HepG2 (cell line): ENCODE data around the gene PTAFR. TPM values are rescaled to one million over a fixed set of nuclear protein-coding genes. Genes with fewer than 3 reads are reported as not detected.

ENCODE experiments used
- BCL6 ChIP-seq: IDR thresholded peaks from 2 replicates; pipeline ENCODE4 v1.6.1; 2016; ENCODE audit warnings: missing genetic modification reagents, missing compliant biosample characterization
- MZF1 ChIP-seq: sonication (generic); formaldehyde crosslinking; IDR thresholded peaks from 2 replicates; pipeline ENCODE4 v1.8.1; 2023; ENCODE audit warnings: mild to moderate bottlenecking, missing genetic modification reagents, borderline replicate concordance
- PHF8 ChIP-seq: sonication (generic); formaldehyde crosslinking; IDR thresholded peaks from 2 replicates; pipeline ENCODE4 v1.5.0; 2020; ENCODE audit warnings: missing genetic modification reagents
- RARA ChIP-seq: IDR thresholded peaks from 2 replicates; pipeline ENCODE4 v1.6.1; 2016; ENCODE audit warnings: missing genetic modification reagents, missing compliant biosample characterization
- SALL1 ChIP-seq: sonication (generic); formaldehyde crosslinking; IDR thresholded peaks from 2 replicates; pipeline ENCODE4 v1.8.0; 2022; ENCODE audit warnings: mild to moderate bottlenecking, missing genetic modification reagents
- SAP130 ChIP-seq: IDR thresholded peaks from 2 replicates; pipeline ENCODE4 v1.6.1; 2016; ENCODE audit warnings: low read depth
- SCMH1 ChIP-seq: sonication (generic); formaldehyde crosslinking; IDR thresholded peaks from 2 replicates; pipeline ENCODE4 v1.9.0; 2021; ENCODE audit warnings: missing genetic modification reagents, mild to moderate bottlenecking, borderline replicate concordance
- SMYD3 ChIP-seq: sonication (generic); formaldehyde crosslinking; IDR thresholded peaks from 2 replicates; pipeline ENCODE4 v1.8.1; 2023; ENCODE audit warnings: mild to moderate bottlenecking, missing genetic modification reagents
- SPEN ChIP-seq: sonication (generic); formaldehyde crosslinking; IDR thresholded peaks from 2 replicates; pipeline ENCODE4 v1.5.1; 2020; ENCODE audit warnings: low read depth, mild to moderate bottlenecking, missing genetic modification reagents
- STAG1 ChIP-seq: sonication (generic); formaldehyde crosslinking; IDR thresholded peaks from 2 replicates; pipeline ENCODE4 v1.4.0; 2020; ENCODE audit warnings: missing genetic modification reagents
- TAF15 ChIP-seq: fragments of 200-400 bp; formaldehyde crosslinking; IDR thresholded peaks from one replicate; pipeline ENCODE4 v1.6.1; 2018; ENCODE audit warnings: mild to moderate bottlenecking, low read depth, low read length; ENCODE audit not compliant: poor library complexity, severe bottlenecking
- TFE3 ChIP-seq: IDR thresholded peaks from 2 replicates; pipeline ENCODE4 v1.6.1; 2016
- THAP11 ChIP-seq: IDR thresholded peaks from 2 replicates; pipeline ENCODE4 v1.6.1; 2016; ENCODE audit warnings: missing biosample characterization, missing genetic modification reagents
- ZFP62 ChIP-seq: sonication (generic); formaldehyde crosslinking; IDR thresholded peaks from 2 replicates; pipeline ENCODE4 v1.4.0; 2020; ENCODE audit warnings: missing genetic modification reagents
- ZHX2 ChIP-seq, 2 experiments: sonication (generic) in 1 of 2; formaldehyde crosslinking in 1 of 2; IDR thresholded peaks; 2 replicates each; pipeline versions ENCODE4 v1.6.1 to v1.9.0; 2014 to 2022; ENCODE audit warnings: antibody characterized with exemption in 1 of 2, borderline replicate concordance in 1 of 2, inconsistent platforms in 1 of 2, low read depth in 1 of 2, missing genetic modification reagents in 1 of 2
- ZNF10 ChIP-seq: sonication (generic); formaldehyde crosslinking; IDR thresholded peaks from 2 replicates; pipeline ENCODE4 v1.4.0; 2020; ENCODE audit warnings: mild to moderate bottlenecking, low read depth, missing genetic modification reagents, borderline replicate concordance
- ZNF121 ChIP-seq: sonication (generic); formaldehyde crosslinking; IDR thresholded peaks from 2 replicates; pipeline ENCODE4 v1.5.0; 2020; ENCODE audit warnings: mild to moderate bottlenecking, missing genetic modification reagents
- ZNF256 ChIP-seq: sonication (generic); formaldehyde crosslinking; conservative IDR thresholded peaks from 2 replicates; pipeline ENCODE4 v1.4.0; 2020; ENCODE audit warnings: missing genetic modification reagents
- ZNF354B ChIP-seq: sonication (generic); formaldehyde crosslinking; IDR thresholded peaks from 2 replicates; pipeline ENCODE4 v1.8.0; 2022; ENCODE audit warnings: mild to moderate bottlenecking, missing genetic modification reagents
- ZNF550 ChIP-seq: sonication (generic); formaldehyde crosslinking; IDR thresholded peaks from 2 replicates; pipeline ENCODE4 v1.4.0; 2020; ENCODE audit warnings: mild to moderate bottlenecking, missing genetic modification reagents, borderline replicate concordance
- ZNF652 ChIP-seq: IDR thresholded peaks from 2 replicates; pipeline ENCODE4 v1.6.1; 2016; ENCODE audit warnings: low read depth, borderline replicate concordance
- ZNF672 ChIP-seq: sonication (generic); formaldehyde crosslinking; IDR thresholded peaks from 2 replicates; pipeline ENCODE4 v1.8.1; 2022; ENCODE audit warnings: missing genetic modification reagents
- ZNF704 ChIP-seq: sonication (generic); formaldehyde crosslinking; IDR thresholded peaks from 2 replicates; pipeline ENCODE4 v1.8.1; 2023; ENCODE audit warnings: mild to moderate bottlenecking, inconsistent platforms, moderate library complexity, missing genetic modification reagents, borderline replicate concordance
- ZZZ3 ChIP-seq: sonication (generic); formaldehyde crosslinking; IDR thresholded peaks from 2 replicates; pipeline ENCODE4 v1.4.0; 2020; ENCODE audit warnings: missing genetic modification reagents, mild to moderate bottlenecking, borderline replicate concordance
- polyA plus RNA-seq, 8 experiments: library from polyadenylated mRNA; depleted of rRNA in 3 of 8; stranded (reverse) in 7 of 8; unstranded in 1 of 8; fragments of >200 nt; fragmentation: Illumina TruSeq in 4 of 8; extraction: Trizol in 4 of 8; gene quantifications; 2 replicates each; pipeline versions ENCODE4 v1.2.1 to v1.2.3, GENCODE V29; 2011 to 2016; ENCODE audit warnings: low read depth in 4 of 8, missing spikeins in 1 of 8, mixed read lengths in 1 of 8; ENCODE audit not compliant: insufficient read depth in 1 of 8
- total RNA-seq, 5 experiments: library from RNA; depleted of rRNA; stranded (reverse); fragments of >200 nt; fragmentation: Illumina TruSeq; extraction: Trizol; gene quantifications; 2 replicates each; pipeline ENCODE4 v1.2.3, GENCODE V29; 2016; ENCODE audit warnings: low read depth in 1 of 5

PTAFR gene
- total and polyA plus RNA-seq, 2 of the 13 experiments (the other 11 are each of a cell fraction or from before 2014, with no cell fraction given), result 0.27 to 24.0 TPM

- TF ChIP-seq ZNF672 (CRISPR knock-in tag), result no peak
- 0 out of 2 replicates have a peak, but pooled peaks have one; percentile 12 for TF ChIP-seq SALL1 (CRISPR knock-in tag)
- no peak for TF ChIP-seq ZFP62
- no peak for TF ChIP-seq ZNF121
- TF ChIP-seq ZNF704 (CRISPR knock-in tag), result no peak
- no peak for TF ChIP-seq TAF15
- no peak for TF ChIP-seq ZNF550 (CRISPR knock-in tag)
- TF ChIP-seq BCL6 (CRISPR knock-in tag), result peak; percentile 52
- TF ChIP-seq THAP11 (CRISPR knock-in tag), result no peak
- no peak for TF ChIP-seq ZNF652 (CRISPR knock-in tag)
- TF ChIP-seq RARA (CRISPR knock-in tag), result peak; percentile 32; the same call in 1 of the 2 replicates
- no peak for TF ChIP-seq SCMH1
- no peak for TF ChIP-seq MZF1
- TF ChIP-seq TFE3, result peak; percentile 64; the same call in 1 of the 2 replicates
- TF ChIP-seq ZZZ3, result no peak
- peak; percentile 43; the same call in 1 of the 2 replicates for TF ChIP-seq SAP130 (CRISPR knock-in tag)
- TF ChIP-seq PHF8 (CRISPR knock-in tag), result no peak
- TF ChIP-seq ZNF256, result no peak
- TF ChIP-seq STAG1 (CRISPR knock-in tag), result no peak
- no peak for TF ChIP-seq ZHX2 (IDR thresholded peaks at IDR 0.05; ENCODE audit: low read depth)
- no peak for TF ChIP-seq ZHX2 (CRISPR knock-in tag; IDR thresholded peaks at IDR 0.05; ENCODE audit: borderline replicate concordance)
- TF ChIP-seq SPEN, result no peak
- TF ChIP-seq SMYD3 (CRISPR knock-in tag), result no peak
- TF ChIP-seq ZNF10, result no peak
- no peak for TF ChIP-seq ZNF354B (CRISPR knock-in tag)
Measured at GRCh38 chr1:28159243-28159642, 17.2 kb downstream of the PTAFR start (continued).
